Measurements from ENCODE around the gene PHACTR1. TPM values are rescaled to one million over a fixed set of nuclear protein-coding genes. Genes with fewer than 3 reads are reported as not detected.

The PHACTR1 gene
- total RNA-seq, 2 experiments from 2014 or later, result 1.3 to 2.3 TPM

- CTCF ChIA-PET, result no interaction called here
- no peaks in the 10 kb centered on the region for H3K36me3 Mint-ChIP-seq (ENCODE audit: low read depth)
- no peak for TF ChIP-seq CTCF (IDR thresholded peaks at IDR 0.05)
These were observed 253.4 kb downstream of the PHACTR1 start for GRCh38 chr6:12969966-12970365.

GRCh38 chr6:12973386-12973785, 256.8 kb downstream of the PHACTR1 start:
- DNase-seq, result no peak
- intact Hi-C loops (cut with DNase I, micrococcal nuclease), result no loop called here
- H3K4me1 Mint-ChIP-seq (ENCODE audit: low read depth), result no peaks in the 10 kb centered on the region
- H3K4me3 Mint-ChIP-seq, result no peak overlapping the region
- POLR2A ChIA-PET, result no interaction called here
- H3K27me3 Mint-ChIP-seq, result peaks cover 10% of the 10 kb centered on the region
- H3K27ac ChIP-seq (ENCODE audit: low read depth in 1 of 2, low read length in 2 of 2), result no peak overlapping the region
- H3K4me3 ChIP-seq (ENCODE audit: low read length), result no peak overlapping the region
- peaks cover 0 to 11% of the 10 kb centered on the region in 2 experiments for H3K27me3 ChIP-seq (ENCODE audit: control insufficient read depth in 1 of 2, insufficient read depth in 2 of 2, low read length in 2 of 2)
- no peak overlapping the region for H3K27ac Mint-ChIP-seq
- H3K36me3 ChIP-seq (ENCODE audit: insufficient read depth, low read length), result no peaks in the 10 kb centered on the region
- H3K9me3 ChIP-seq (ENCODE audit: control insufficient read depth in 1 of 2, insufficient read depth in 1 of 2, low read length in 2 of 2), result no peaks in the 10 kb centered on the region
- TF ChIP-seq CTCF (IDR thresholded peaks at IDR 0.05), result no peak
- no peaks in the 10 kb centered on the region for H3K9me3 Mint-ChIP-seq
- H3K4me1 ChIP-seq (ENCODE audit: insufficient read depth, low read length), result no peaks in the 10 kb centered on the region
- no peaks in the 10 kb centered on the region for H3K36me3 Mint-ChIP-seq (ENCODE audit: low read depth)
- no peak for ATAC-seq (ENCODE audit: poor library complexity)
- CTCF ChIA-PET, result interaction anchor here (1.1 kb wide), 1 partner anchor 12 kb away, joined by 3 read pairs; no protein-coding TSS in a partner anchor

More at GRCh38 chr6:12969966-12970365, 253.4 kb downstream of the PHACTR1 start:
- no peak overlapping the region for H3K4me3 Mint-ChIP-seq
- H3K4me3 ChIP-seq (ENCODE audit: low read length), result no peak overlapping the region
- no peaks in the 10 kb centered on the region for H3K9me3 Mint-ChIP-seq
- H3K27me3 ChIP-seq (ENCODE audit: control insufficient read depth in 1 of 2, insufficient read depth in 2 of 2, low read length in 2 of 2), result peaks cover 6 to 11% of the 10 kb centered on the region in 2 experiments
- H3K27ac Mint-ChIP-seq, result no peak overlapping the region
- no peaks in the 10 kb centered on the region for H3K9me3 ChIP-seq (ENCODE audit: control insufficient read depth in 1 of 2, insufficient read depth in 1 of 2, low read length in 2 of 2)
- POLR2A ChIA-PET, result no interaction called here
- H3K36me3 ChIP-seq (ENCODE audit: insufficient read depth, low read length), result no peaks in the 10 kb centered on the region
- H3K4me1 Mint-ChIP-seq (ENCODE audit: low read depth), result no peaks in the 10 kb centered on the region
- no peaks in the 10 kb centered on the region for H3K4me1 ChIP-seq (ENCODE audit: insufficient read depth, low read length)
- DNase-seq (no peak), ATAC-seq (ENCODE audit: poor library complexity) (no peak)
- peaks cover 30% of the 10 kb centered on the region for H3K27me3 Mint-ChIP-seq
- intact Hi-C loops (cut with DNase I, micrococcal nuclease), result no loop called here
- no peak overlapping the region for H3K27ac ChIP-seq (ENCODE audit: low read depth in 1 of 2, low read length in 2 of 2)

- no peaks in the 10 kb centered on the region for H3K4me1 Mint-ChIP-seq (ENCODE audit: low read depth)
- no peak overlapping the region for H3K27ac Mint-ChIP-seq
- Histone ChIP-seq H3K27ac (ENCODE audit: low read depth in 1 of 2, low read length in 2 of 2) (no peak overlapping the region), H3K27me3 (ENCODE audit: control insufficient read depth in 1 of 2, insufficient read depth in 2 of 2, low read length in 2 of 2) (peaks cover 0 to 6% of the 10 kb centered on the region in 2 experiments), H3K4me3 (ENCODE audit: low read length) (no peak overlapping the region), H3K9me3 (ENCODE audit: control insufficient read depth in 1 of 2, insufficient read depth in 1 of 2, low read length in 2 of 2) (no peaks in the 10 kb centered on the region), H3K4me1 (ENCODE audit: insufficient read depth, low read length) (no peaks in the 10 kb centered on the region), H3K36me3 (ENCODE audit: insufficient read depth, low read length) (no peaks in the 10 kb centered on the region)
- H3K9me3 Mint-ChIP-seq, result no peaks in the 10 kb centered on the region
- no peaks in the 10 kb centered on the region for H3K36me3 Mint-ChIP-seq (ENCODE audit: low read depth)
- no peak overlapping the region for H3K4me3 Mint-ChIP-seq
- no peak for DNase-seq
- TF ChIP-seq CTCF (IDR thresholded peaks at IDR 0.05), result no peak
- ChIA-PET CTCF (interaction anchor here (1.1 kb wide), 1 partner anchor 13 kb away, joined by 3 read pairs; no protein-coding TSS in a partner anchor), POLR2A (no interaction called here)
- no peak for ATAC-seq (ENCODE audit: poor library complexity)
- peaks cover 4% of the 10 kb centered on the region for H3K27me3 Mint-ChIP-seq
- intact Hi-C loops (cut with DNase I, micrococcal nuclease), result no loop called here
These were observed 258.0 kb downstream of the PHACTR1 start for GRCh38 chr6:12974551-12974950.

Measured in CD4-positive, alpha-beta T cell (primary cell).